ENCODE data around the gene TMEM138.

DNA sequence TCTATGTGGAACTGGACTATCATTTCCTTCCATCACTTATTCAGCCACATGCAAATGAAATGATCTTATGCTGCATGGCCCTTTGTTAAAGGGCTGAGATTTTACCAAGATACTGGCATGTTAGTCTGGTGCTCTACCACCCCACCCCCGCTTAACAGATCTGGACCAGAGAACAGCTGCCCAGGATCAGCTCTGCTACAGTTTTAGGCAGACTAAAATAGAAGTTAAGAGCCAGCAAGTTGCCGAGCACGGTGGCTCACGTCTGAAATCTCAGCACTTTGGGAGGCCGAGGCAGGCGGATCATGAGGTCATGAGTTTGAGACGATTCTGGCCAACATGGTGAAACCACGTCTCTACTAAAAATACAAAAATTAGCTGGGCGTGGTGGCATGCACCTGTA lies 33.8 kb upstream of the TMEM138 start:
- TF ChIP-seq, protein P1, sequence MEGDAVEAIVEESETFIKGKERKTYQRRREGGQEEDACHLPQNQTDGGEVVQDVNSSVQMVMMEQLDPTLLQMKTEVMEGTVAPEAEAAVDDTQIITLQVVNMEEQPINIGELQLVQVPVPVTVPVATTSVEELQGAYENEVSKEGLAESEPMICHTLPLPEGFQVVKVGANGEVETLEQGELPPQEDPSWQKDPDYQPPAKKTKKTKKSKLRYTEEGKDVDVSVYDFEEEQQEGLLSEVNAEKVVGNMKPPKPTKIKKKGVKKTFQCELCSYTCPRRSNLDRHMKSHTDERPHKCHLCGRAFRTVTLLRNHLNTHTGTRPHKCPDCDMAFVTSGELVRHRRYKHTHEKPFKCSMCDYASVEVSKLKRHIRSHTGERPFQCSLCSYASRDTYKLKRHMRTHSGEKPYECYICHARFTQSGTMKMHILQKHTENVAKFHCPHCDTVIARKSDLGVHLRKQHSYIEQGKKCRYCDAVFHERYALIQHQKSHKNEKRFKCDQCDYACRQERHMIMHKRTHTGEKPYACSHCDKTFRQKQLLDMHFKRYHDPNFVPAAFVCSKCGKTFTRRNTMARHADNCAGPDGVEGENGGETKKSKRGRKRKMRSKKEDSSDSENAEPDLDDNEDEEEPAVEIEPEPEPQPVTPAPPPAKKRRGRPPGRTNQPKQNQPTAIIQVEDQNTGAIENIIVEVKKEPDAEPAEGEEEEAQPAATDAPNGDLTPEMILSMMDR (IDR thresholded peaks at IDR 0.05) = no peak
- no peak for TF ChIP-seq POLR2A (IDR thresholded peaks at IDR 0.05)
